Epithelial cell of proximal tubule (primary cell): ENCODE measurements around the gene FAM89A. TPM values are rescaled to one million over a fixed set of nuclear protein-coding genes. Genes with fewer than 3 reads are reported as not detected.
"Not testable (repeated sequence)": the region's sequence is repeated elsewhere in the genome, so short reads cannot be mapped to it uniquely, and the experiment has no call there.

ENCODE experiments used
- DNase-seq: peaks from one replicate; pipeline ENCODE4 v3.0.0-alpha.2; 2011; ENCODE audit warnings: low read depth
- H3K4me3 ChIP-seq: 2 replicates; pipeline ENCODE4 v1.5.1; 2011; ENCODE audit warnings: low read depth, mild to moderate bottlenecking, low read length
- CTCF ChIP-seq: conservative IDR thresholded peaks from 2 replicates; pipeline ENCODE4 v1.5.1; 2012; ENCODE audit warnings: low read depth, mild to moderate bottlenecking, low read length
- total RNA-seq: library from RNA; depleted of rRNA; stranded (reverse); fragments of >200 nt; gene quantifications from 2 replicates; pipeline ENCODE4 v1.2.3, GENCODE V29; 2015

Gene FAM89A
- total RNA-seq, 1 donor from 2014 or later: 2.7 TPM

GRCh38 chr1:231057410-231057809 lies 17.4 kb upstream of the FAM89A start:
- no peak for TF ChIP-seq CTCF
- no peak for DNase-seq
- no peak overlapping the region for H3K4me3 ChIP-seq

GRCh38 chr1:231055271-231055670 lies 15.2 kb upstream of the FAM89A start:
- no peak for TF ChIP-seq CTCF
- DNase-seq: no peak
- H3K4me3 ChIP-seq: no peak overlapping the region

GRCh38 chr1:231053493-231054162 lies 13.6 kb upstream of the FAM89A start:
- DNase-seq: peak; percentile 27
- no peak for TF ChIP-seq CTCF

GRCh38 chr1:231052777-231053176 lies 12.7 kb upstream of the FAM89A start:
- TF ChIP-seq CTCF: no peak
- DNase-seq: no peak
- no peak overlapping the region for H3K4me3 ChIP-seq

More at GRCh38 chr1:231053493-231054162, 13.6 kb upstream of the FAM89A start:
- H3K4me3 ChIP-seq: peak overlapping the region; percentile 22

- not testable (repeated sequence) for DNase-seq, H3K4me3 ChIP-seq
Measured at GRCh38 chr1:231050932-231051331, 10.9 kb upstream of the FAM89A start.

- H3K4me3 ChIP-seq: no peak overlapping the region
- no peak for TF ChIP-seq CTCF
- DNase-seq: no peak
Measured at GRCh38 chr1:231050395-231050794, 10.3 kb upstream of the FAM89A start.

- no peak overlapping the region for H3K4me3 ChIP-seq
- no peak for DNase-seq
- no peak for TF ChIP-seq CTCF
Measured at GRCh38 chr1:231049121-231049979, 9.3 kb upstream of the FAM89A start.

- not testable (repeated sequence) for H3K4me3 ChIP-seq, DNase-seq
Measured at GRCh38 chr1:231048419-231048818, 8.4 kb upstream of the FAM89A start.

- not testable (repeated sequence) for H3K4me3 ChIP-seq, DNase-seq
Measured at GRCh38 chr1:231047529-231047928, 7.5 kb upstream of the FAM89A start.
